GM18508 (cell line): ENCODE measurements around the gene OVCA2.

Experiments used
- ATAC-seq: cut with Tn5 transposase; IDR thresholded peaks from one replicate; pipeline ENCODE4 v1.9.1; 2021; ENCODE audit warnings: moderate number of reproducible peaks; ENCODE audit not compliant: insufficient read depth, unreplicated experiment

OVCA2 gene

GRCh38 chr17:2041561-2042389, at the start of gene OVCA2:
TSS of gene OVCA2 (plus strand) at chr17:2042022. CDS start at chr17:2042048, 26 bp downstream.
- ATAC-seq = peak; percentile 59

GRCh38 chr17:1992541-1992940, 49.3 kb upstream of the OVCA2 start:
- no peak for ATAC-seq

- ATAC-seq = no peak
Measured at GRCh38 chr17:1994707-1995106, 47.1 kb upstream of the OVCA2 start.

GRCh38 chr17:1995321-1995892, 46.4 kb upstream of the OVCA2 start:
- ATAC-seq = no peak

- ATAC-seq = no peak
Measured at GRCh38 chr17:1995907-1996799, 45.7 kb upstream of the OVCA2 start.

GRCh38 chr17:1996800-1997288, 45.0 kb upstream of the OVCA2 start:
- no peak for ATAC-seq

- no peak for ATAC-seq
Measured at GRCh38 chr17:1997289-1997926, 44.4 kb upstream of the OVCA2 start.

GRCh38 chr17:1997927-1998742, 43.7 kb upstream of the OVCA2 start:
- no peak for ATAC-seq

- no peak for ATAC-seq
Measured at GRCh38 chr17:1999557-2000251, 42.1 kb upstream of the OVCA2 start.

GRCh38 chr17:2002767-2003329, 39.0 kb upstream of the OVCA2 start:
- ATAC-seq = no peak

GRCh38 chr17:2003525-2003924, 38.3 kb upstream of the OVCA2 start:
- ATAC-seq = no peak

GRCh38 chr17:2004435-2004952, 37.3 kb upstream of the OVCA2 start:
- no peak for ATAC-seq

GRCh38 chr17:2008332-2009126, 33.3 kb upstream of the OVCA2 start:
- ATAC-seq = no peak

GRCh38 chr17:2009737-2010136, 32.1 kb upstream of the OVCA2 start:
- ATAC-seq = no peak

- no peak for ATAC-seq
Measured at GRCh38 chr17:2011411-2012371, 30.1 kb upstream of the OVCA2 start.

- ATAC-seq = no peak
Measured at GRCh38 chr17:2012499-2012898, 29.3 kb upstream of the OVCA2 start.
